LNCAP (cell line): ENCODE data around the gene ATG13.

ENCODE experiments used
- CTCF ChIP-seq: fragments of 450-650 bp; IDR thresholded peaks from 2 replicates; pipeline ENCODE4 v1.5.1; 2017; ENCODE audit warnings: mild to moderate bottlenecking

ATG13 gene

GRCh38 chr11:46641639-46642038, 24.3 kb downstream of the ATG13 start:
- TF ChIP-seq CTCF = no peak

DNA sequence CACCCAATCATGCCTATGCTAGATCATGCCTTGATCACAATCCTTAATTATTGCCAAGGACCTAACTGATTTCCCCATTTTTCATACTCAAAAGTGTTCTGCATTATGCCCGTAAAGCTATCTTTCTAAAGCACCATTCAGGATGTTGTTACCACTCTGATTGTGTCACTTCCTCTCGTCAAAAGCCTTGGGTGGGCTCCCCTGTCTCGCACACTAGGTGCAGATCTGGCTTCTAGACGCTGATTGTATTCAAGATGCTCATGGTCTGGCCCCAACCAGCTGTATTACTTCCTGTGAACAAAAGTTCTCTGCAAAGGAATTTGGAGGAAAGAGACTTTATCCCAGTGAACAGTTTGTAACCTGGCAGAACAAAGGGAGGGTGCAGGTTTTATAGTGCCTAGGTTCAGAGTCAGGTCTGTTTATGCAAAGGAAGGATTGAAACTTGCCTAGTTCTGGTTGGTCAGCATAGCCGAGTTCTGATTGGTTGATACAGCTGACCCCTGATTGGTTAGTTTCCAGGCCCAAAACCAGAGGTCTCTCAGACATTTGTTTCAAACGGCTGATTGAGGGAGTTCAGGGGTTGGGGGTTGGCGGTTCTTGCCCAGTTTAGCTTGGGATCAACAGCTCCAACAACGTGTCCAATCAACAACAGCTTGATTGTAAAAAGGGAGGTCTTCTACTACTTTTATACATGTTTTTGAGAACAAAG, 25.4 kb downstream of the ATG13 start:
- TF ChIP-seq CTCF = no peak

GRCh38 chr11:46643531-46643930, 26.2 kb downstream of the ATG13 start:
- TF ChIP-seq CTCF = no peak

DNA sequence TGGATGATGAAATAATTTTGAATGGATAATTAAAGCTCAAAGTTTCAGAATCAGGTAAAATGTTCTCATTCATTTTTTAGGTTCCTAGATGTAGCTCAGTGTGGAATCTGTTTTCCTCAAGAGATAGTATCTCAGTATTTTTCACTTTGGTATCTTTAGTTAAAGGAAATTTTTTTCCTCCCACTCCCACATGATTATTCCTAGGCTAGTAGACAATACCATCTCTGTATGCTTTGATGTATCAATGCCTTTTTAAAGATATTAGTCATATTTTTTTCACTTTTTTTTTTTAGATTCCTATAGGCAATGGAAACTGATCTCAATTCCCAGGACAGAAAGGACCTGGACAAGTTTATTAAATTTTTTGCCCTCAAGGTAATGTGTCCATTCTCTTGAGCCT, 26.6 kb downstream of the ATG13 start:
- TF ChIP-seq CTCF = no peak

DNA sequence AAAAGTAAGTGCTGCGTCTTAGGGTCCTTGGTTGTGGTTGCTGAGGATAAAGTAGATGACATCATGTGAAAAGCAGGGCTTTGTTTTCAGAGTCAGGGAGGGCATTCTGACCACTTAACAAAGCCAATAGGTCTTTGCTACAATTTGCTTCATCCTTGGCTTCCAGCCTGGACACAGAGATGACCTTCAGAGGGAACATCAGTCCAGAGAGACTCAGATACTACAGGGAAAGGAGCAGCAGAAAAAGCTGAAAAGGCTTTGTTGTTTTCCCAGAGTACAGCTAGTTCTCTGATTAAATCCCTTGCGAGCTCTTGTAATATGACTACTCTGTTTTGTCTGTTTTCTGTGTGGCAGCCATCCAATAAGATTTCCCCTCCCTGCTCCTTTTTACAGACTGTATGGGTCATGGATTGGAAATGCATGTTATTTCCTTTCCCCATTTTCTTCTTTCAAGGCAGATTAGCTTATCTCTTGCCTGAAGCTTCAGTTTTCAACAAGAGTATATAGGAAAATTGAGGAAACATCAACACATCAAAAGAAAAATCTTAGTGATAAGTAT, 31.9 kb downstream of the ATG13 start:
- no peak for TF ChIP-seq CTCF

- TF ChIP-seq CTCF = no peak
Observed at GRCh38 chr11:46655631-46656030, 38.3 kb downstream of the ATG13 start.

- no peak for TF ChIP-seq CTCF
Observed at GRCh38 chr11:46657186-46657585, 39.8 kb downstream of the ATG13 start.
